ENCODE data around the gene TLX3. TPM values are rescaled to one million over a fixed set of nuclear protein-coding genes. Genes with fewer than 3 reads are reported as not detected.
"Not testable (repeated sequence)": the region's sequence is repeated elsewhere in the genome, so short reads cannot be mapped to it uniquely, and the experiment has no call there.

TLX3 gene
- polyA plus RNA-seq, 1 donor (not counting 4 experiments of a cell fraction or from before 2014, with no cell fraction given) = not detected

- Histone ChIP-seq H3K36me3 (ENCODE audit: control insufficient read depth in 2 of 2, extremely low read depth in 1 of 2, insufficient read depth in 2 of 2, low read length in 2 of 2) (no peaks in the 10 kb centered on the region), H3K4me2 (ENCODE audit: control insufficient read depth, extremely low read depth, insufficient read depth, low read depth, low read length) (no peak overlapping the region), H2AFZ (ENCODE audit: control insufficient read depth, low read length) (no peak overlapping the region), H3K9ac (ENCODE audit: control insufficient read depth, extremely low read depth, insufficient read depth, low read length) (no peak overlapping the region), H3K79me2 (ENCODE audit: control insufficient read depth, insufficient read depth, low read length) (no peaks in the 10 kb centered on the region), H3K4me3 (ENCODE audit: control insufficient read depth in 2 of 3, extremely low read depth in 1 of 3, insufficient read depth in 2 of 3, low read depth in 1 of 3, low read length in 3 of 3) (no peak overlapping the region), H4K20me1 (ENCODE audit: control insufficient read depth, extremely low read depth, insufficient read depth, low read length) (no peaks in the 10 kb centered on the region), H3K27ac (ENCODE audit: control insufficient read depth, insufficient read depth, low read length) (no peak overlapping the region), H3K27me3 (ENCODE audit: control insufficient read depth, extremely low read depth, insufficient read depth, low read length) (no peaks in the 10 kb centered on the region), H3K4me1 (ENCODE audit: control insufficient read depth, extremely low read depth, insufficient read depth, low read length) (no peaks in the 10 kb centered on the region), H3K9me3 (ENCODE audit: control insufficient read depth, low read depth, low read length) (no peaks in the 10 kb centered on the region), H3K9me1 (ENCODE audit: control insufficient read depth, extremely low read depth, insufficient read depth, low read length) (no peaks in the 10 kb centered on the region)
- dilution Hi-C loops (cut with MboI; ENCODE audit: extremely low pct_ligation_motif_present, low sequenced_read_pairs) = no loop called here
- FAIRE-seq (no peak), DNase-seq (ENCODE audit: low read depth, low spot score) (no peak)
- no peak for TF ChIP-seq EZH2 (IDR thresholded peaks at IDR 0.05; ENCODE audit: low read length)
- no peak for TF ChIP-seq CTCF (optimal IDR thresholded peaks at IDR 0.05 in 1 of 3, IDR thresholded peaks at IDR 0.05 in 1 of 3, conservative IDR thresholded peaks at IDR 0.05 in 1 of 3; ENCODE audit: extremely low read depth in 1 of 3, insufficient read depth in 2 of 3, low read length in 3 of 3)
These were observed 13.7 kb upstream of the TLX3 start for GRCh38 chr5:171295299-171295698.

GRCh38 chr5:171295801-171296200 lies 13.2 kb upstream of the TLX3 start:
- Histone ChIP-seq H2AFZ (ENCODE audit: control insufficient read depth, low read length) (no peak overlapping the region), H3K27me3 (ENCODE audit: control insufficient read depth, extremely low read depth, insufficient read depth, low read length) (no peaks in the 10 kb centered on the region), H3K4me1 (ENCODE audit: control insufficient read depth, extremely low read depth, insufficient read depth, low read length) (no peaks in the 10 kb centered on the region), H3K27ac (ENCODE audit: control insufficient read depth, insufficient read depth, low read length) (no peak overlapping the region), H3K9ac (ENCODE audit: control insufficient read depth, extremely low read depth, insufficient read depth, low read length) (no peak overlapping the region), H3K4me2 (ENCODE audit: control insufficient read depth, extremely low read depth, insufficient read depth, low read depth, low read length) (no peak overlapping the region), H3K4me3 (ENCODE audit: control insufficient read depth in 2 of 3, extremely low read depth in 1 of 3, insufficient read depth in 2 of 3, low read depth in 1 of 3, low read length in 3 of 3) (no peak overlapping the region), H3K9me3 (ENCODE audit: control insufficient read depth, low read depth, low read length) (no peaks in the 10 kb centered on the region), H3K36me3 (ENCODE audit: control insufficient read depth in 2 of 2, extremely low read depth in 1 of 2, insufficient read depth in 2 of 2, low read length in 2 of 2) (no peaks in the 10 kb centered on the region), H3K79me2 (ENCODE audit: control insufficient read depth, insufficient read depth, low read length) (no peaks in the 10 kb centered on the region), H4K20me1 (ENCODE audit: control insufficient read depth, extremely low read depth, insufficient read depth, low read length) (no peaks in the 10 kb centered on the region), H3K9me1 (ENCODE audit: control insufficient read depth, extremely low read depth, insufficient read depth, low read length) (no peaks in the 10 kb centered on the region)
- FAIRE-seq (no peak), DNase-seq (ENCODE audit: low read depth, low spot score) (no peak)
- no peak for TF ChIP-seq EZH2 (IDR thresholded peaks at IDR 0.05; ENCODE audit: low read length)
- no peak for TF ChIP-seq CTCF (optimal IDR thresholded peaks at IDR 0.05 in 1 of 3, IDR thresholded peaks at IDR 0.05 in 1 of 3, conservative IDR thresholded peaks at IDR 0.05 in 1 of 3; ENCODE audit: extremely low read depth in 1 of 3, insufficient read depth in 2 of 3, low read length in 3 of 3)
- dilution Hi-C loops (cut with MboI; ENCODE audit: extremely low pct_ligation_motif_present, low sequenced_read_pairs) = no loop called here

GRCh38 chr5:171297941-171298340 lies 11.1 kb upstream of the TLX3 start:
- DNase-seq (ENCODE audit: low read depth, low spot score); H3K4me1 ChIP-seq (ENCODE audit: control insufficient read depth, extremely low read depth, insufficient read depth, low read length); H3K4me2 ChIP-seq (ENCODE audit: control insufficient read depth, extremely low read depth, insufficient read depth, low read depth, low read length); H3K79me2 ChIP-seq (ENCODE audit: control insufficient read depth, insufficient read depth, low read length); H4K20me1 ChIP-seq (ENCODE audit: control insufficient read depth, extremely low read depth, insufficient read depth, low read length); H3K36me3 ChIP-seq (ENCODE audit: control insufficient read depth in 2 of 2, extremely low read depth in 1 of 2, insufficient read depth in 2 of 2, low read length in 2 of 2); H3K27me3 ChIP-seq (ENCODE audit: control insufficient read depth, extremely low read depth, insufficient read depth, low read length); H3K9ac ChIP-seq (ENCODE audit: control insufficient read depth, extremely low read depth, insufficient read depth, low read length); H3K4me3 ChIP-seq (ENCODE audit: control insufficient read depth in 2 of 3, extremely low read depth in 1 of 3, insufficient read depth in 2 of 3, low read depth in 1 of 3, low read length in 3 of 3); H2AFZ ChIP-seq (ENCODE audit: control insufficient read depth, low read length); dilution Hi-C loops (cut with MboI; ENCODE audit: extremely low pct_ligation_motif_present, low sequenced_read_pairs); H3K27ac ChIP-seq (ENCODE audit: control insufficient read depth, insufficient read depth, low read length); H3K9me3 ChIP-seq (ENCODE audit: control insufficient read depth, low read depth, low read length); FAIRE-seq; H3K9me1 ChIP-seq (ENCODE audit: control insufficient read depth, extremely low read depth, insufficient read depth, low read length): not testable (repeated sequence)

Measured in keratinocyte (primary cell).